Liver (tissue), 9 donors: ENCODE measurements around the gene KIZ. TPM values are rescaled to one million over a fixed set of nuclear protein-coding genes. Genes with fewer than 3 reads are reported as not detected.

ENCODE experiments used
- DNase-seq: peaks from one replicate; pipeline ENCODE4 v3.0.0-alpha.2; 2017; ENCODE audit warnings: low spot score
- H3K27ac ChIP-seq, 2 donors: one replicate each; pipeline ENCODE4 v1.7.0; 2013; ENCODE audit warnings: inconsistent platforms in 2 of 2, low read length in 2 of 2, control low read depth in 1 of 2, low read depth in 1 of 2, mild to moderate bottlenecking in 1 of 2
- H3K27me3 ChIP-seq, 4 donors: one replicate each; pipeline versions ENCODE4 v1.6.1 to v1.7.0; 2013; ENCODE audit warnings: low read length in 3 of 4, inconsistent platforms in 1 of 4, mild to moderate bottlenecking in 1 of 4, moderate library complexity in 1 of 4; ENCODE audit not compliant: control insufficient read depth in 4 of 4, insufficient read depth in 4 of 4
- H3K36me3 ChIP-seq, 4 donors: one replicate each; pipeline versions ENCODE4 v1.6.1 to v1.7.0; 2013; ENCODE audit warnings: low read length in 3 of 4, mild to moderate bottlenecking in 3 of 4, low read depth in 1 of 4, moderate library complexity in 1 of 4; ENCODE audit not compliant: control insufficient read depth in 4 of 4, insufficient read depth in 3 of 4
- H3K4me1 ChIP-seq, 4 donors: one replicate each; pipeline versions ENCODE4 v1.6.1 to v1.7.0; 2013; ENCODE audit warnings: low read length in 3 of 4, mild to moderate bottlenecking in 3 of 4, moderate library complexity in 1 of 4; ENCODE audit not compliant: control insufficient read depth in 4 of 4, insufficient read depth in 4 of 4
- H3K4me3 ChIP-seq, 3 donors: one replicate each; pipeline versions ENCODE4 v1.6.1 to v1.7.0; 2013; ENCODE audit warnings: low read length in 3 of 3, control low read depth in 1 of 3, low read depth in 1 of 3, mild to moderate bottlenecking in 1 of 3
- H3K9ac ChIP-seq, 2 donors: one replicate each; pipeline ENCODE4 v1.7.0; 2013; ENCODE audit warnings: low read length in 2 of 2, mild to moderate bottlenecking in 2 of 2, moderate library complexity in 2 of 2, control low read depth in 1 of 2, low read depth in 1 of 2
- H3K9me3 ChIP-seq, 4 donors: one replicate each; pipeline versions ENCODE4 v1.6.1 to v1.7.0; 2013; ENCODE audit warnings: low read length in 3 of 4; ENCODE audit not compliant: control insufficient read depth in 4 of 4
- CTCF ChIP-seq: fragments of 150-350 bp; IDR thresholded peaks from 2 replicates; pipeline ENCODE4 v1.5.1; 2017; ENCODE audit warnings: improper control_type of control experiment, low read depth, low read length; ENCODE audit not compliant: missing input control
- EGR1 ChIP-seq, 2 donors: IDR thresholded peaks; 2 replicates each; pipeline ENCODE4 v1.6.1; 2016 to 2018; ENCODE audit warnings: antibody characterized with exemption in 2 of 2, low read depth in 2 of 2
- FOXA1 ChIP-seq: IDR thresholded peaks from 2 replicates; pipeline ENCODE4 v1.6.1; 2016; ENCODE audit warnings: antibody characterized with exemption
- FOXA2 ChIP-seq: IDR thresholded peaks from 2 replicates; pipeline ENCODE4 v1.6.1; 2016; ENCODE audit warnings: antibody characterized with exemption
- GABPA ChIP-seq, 2 donors: IDR thresholded peaks in 1 of 2; conservative IDR thresholded peaks in 1 of 2; 2 replicates each; pipeline ENCODE4 v1.6.1; 2016; ENCODE audit warnings: antibody characterized with exemption in 2 of 2, mild to moderate bottlenecking in 1 of 2, moderate library complexity in 1 of 2
- HNF4G ChIP-seq: IDR thresholded peaks from 2 replicates; pipeline ENCODE4 v1.6.1; 2016; ENCODE audit warnings: antibody characterized with exemption
- JUND ChIP-seq, 2 donors: IDR thresholded peaks; 2 replicates each; pipeline ENCODE4 v1.6.1; 2016; ENCODE audit warnings: antibody characterized with exemption in 2 of 2
- MAX ChIP-seq: IDR thresholded peaks from 2 replicates; pipeline ENCODE4 v1.6.1; 2016; ENCODE audit warnings: antibody characterized with exemption
- NR2F2 ChIP-seq: IDR thresholded peaks from 2 replicates; pipeline ENCODE4 v1.6.1; 2016; ENCODE audit warnings: antibody characterized with exemption
- REST ChIP-seq: IDR thresholded peaks from 2 replicates; pipeline ENCODE4 v1.6.1; 2016; ENCODE audit warnings: antibody characterized with exemption, mild to moderate bottlenecking
- SP1 ChIP-seq: IDR thresholded peaks from 2 replicates; pipeline ENCODE4 v1.6.1; 2018; ENCODE audit warnings: antibody characterized with exemption, mild to moderate bottlenecking
- TAF1 ChIP-seq: conservative IDR thresholded peaks from 2 replicates; pipeline ENCODE4 v1.6.1; 2016; ENCODE audit warnings: antibody characterized with exemption, mild to moderate bottlenecking
- YY1 ChIP-seq: IDR thresholded peaks from 2 replicates; pipeline ENCODE4 v1.6.1; 2016; ENCODE audit warnings: antibody characterized with exemption, mild to moderate bottlenecking
- ZBTB33 ChIP-seq: IDR thresholded peaks from 2 replicates; pipeline ENCODE4 v1.6.1; 2016; ENCODE audit warnings: antibody characterized with exemption
- WGBS: extraction: QIAGEN DNeasy Blood & Tissue Kit; methylation state at CpG from one replicate; pipeline ENCODE4 v1.1.7; 2013; 5-methylcytosine and 5-hydroxymethylcytosine counted together
- polyA plus RNA-seq, 2 donors: library from polyadenylated mRNA; stranded (reverse) in 1 of 2; unstranded in 1 of 2; fragments of 200-250 nt in 1 of 2; fragments of >200 nt in 1 of 2; fragmentation: Nextera tagmentation in 1 of 2; extraction: Ambion mirVana in 1 of 2; gene quantifications; one replicate each; pipeline versions ENCODE4 v1.2.1 to v1.2.3, GENCODE V29; 2013 to 2015
- total RNA-seq, 2 donors: library from RNA; depleted of rRNA; stranded (reverse); fragments of >200 nt; gene quantifications; one replicate each; pipeline ENCODE4 v1.2.3, GENCODE V29; 2014
- TF ChIP-seq, protein P1 (sequence below): IDR thresholded peaks from 2 replicates; pipeline ENCODE4 v1.6.1; 2016; ENCODE audit warnings: antibody characterized with exemption
- donor health status: healthy.
- donor health status: healthy.
- donor health status: healthy.
- donor health status: healthy.
- donor health status: healthy.

The KIZ gene
- total and polyA plus RNA-seq, 4 donors, result 3.0 to 9.5 (median 5.2) TPM

DNA sequence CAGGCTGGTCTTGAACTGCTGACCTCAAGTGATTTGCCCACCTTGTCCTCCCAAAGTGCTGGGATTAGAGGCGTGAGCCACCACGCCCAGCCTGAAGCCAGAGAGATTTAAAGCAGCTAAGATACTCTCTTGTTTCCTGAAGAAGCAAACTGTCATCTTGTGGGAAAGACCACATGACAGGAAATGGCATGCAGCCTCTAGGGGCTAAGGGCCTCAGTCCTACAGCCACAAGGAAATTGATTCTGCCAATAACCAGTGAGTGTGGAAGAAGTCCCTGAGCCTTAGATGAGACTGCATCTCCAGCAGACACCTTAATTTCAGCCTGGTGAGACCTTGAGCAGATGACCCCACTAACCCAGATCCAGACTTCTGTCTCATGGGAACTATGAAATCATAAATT is 40.9 kb downstream of the KIZ start:
- TF ChIP-seq ZBTB33, result no peak
- TF ChIP-seq GABPA (IDR thresholded peaks at IDR 0.05 in 1 of 2, conservative IDR thresholded peaks at IDR 0.05 in 1 of 2), result no peak
- no peak for TF ChIP-seq JUND (IDR thresholded peaks at IDR 0.05)
- no peak for TF ChIP-seq REST
- no peak for TF ChIP-seq EGR1 (IDR thresholded peaks at IDR 0.05; ENCODE audit: low read depth in 2 of 2)
- no peak for TF ChIP-seq FOXA2
- TF ChIP-seq CTCF, result no peak
- no peak for TF ChIP-seq FOXA1
- TF ChIP-seq NR2F2, result no peak
- TF ChIP-seq MAX, result no peak
- 92% methylated on average over 2 of the region's 2 CpGs for WGBS
- no peak for DNase-seq
- H3K9ac ChIP-seq, result no peak overlapping the region
- no peak overlapping the region for H3K27ac ChIP-seq
- H3K9me3 ChIP-seq, result no peaks in the 10 kb centered on the region
- H3K36me3 ChIP-seq, result peaks cover 0 to 6% (median 1%) of the 10 kb centered on the region in 4 donors
- H3K4me1 ChIP-seq, result no peaks in the 10 kb centered on the region
- H3K4me3 ChIP-seq, result no peak overlapping the region
- no peaks in the 10 kb centered on the region for H3K27me3 ChIP-seq

- Histone ChIP-seq H3K9ac (no peak overlapping the region), H3K27ac (no peak overlapping the region), H3K27me3 (no peaks in the 10 kb centered on the region), H3K9me3 (no peaks in the 10 kb centered on the region), H3K4me1 (no peaks in the 10 kb centered on the region), H3K4me3 (no peak overlapping the region), H3K36me3 (peaks cover 0 to 3% (median 1%) of the 10 kb centered on the region in 4 donors)
- no peak for DNase-seq
- WGBS, result 96% methylated on average over 5 of the region's 5 CpGs
- no peak for TF ChIP-seq ZBTB33
- no peak for TF ChIP-seq YY1
- TF ChIP-seq CTCF, result no peak
- TF ChIP-seq GABPA (IDR thresholded peaks at IDR 0.05 in 1 of 2, conservative IDR thresholded peaks at IDR 0.05 in 1 of 2), result no peak
- TF ChIP-seq, protein P1, sequence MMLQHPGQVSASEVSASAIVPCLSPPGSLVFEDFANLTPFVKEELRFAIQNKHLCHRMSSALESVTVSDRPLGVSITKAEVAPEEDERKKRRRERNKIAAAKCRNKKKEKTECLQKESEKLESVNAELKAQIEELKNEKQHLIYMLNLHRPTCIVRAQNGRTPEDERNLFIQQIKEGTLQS, result no peak
- no peak for TF ChIP-seq HNF4G
- TF ChIP-seq EGR1 (IDR thresholded peaks at IDR 0.05; ENCODE audit: low read depth in 2 of 2), result no peak
- no peak for TF ChIP-seq TAF1
- no peak for TF ChIP-seq FOXA2
- TF ChIP-seq REST, result no peak
- no peak for TF ChIP-seq SP1
These were observed 41.4 kb downstream of the KIZ start for GRCh38 chr20:21167261-21167660.
